Measurements from ENCODE around the gene UBN1. TPM values are rescaled to one million over a fixed set of nuclear protein-coding genes. Genes with fewer than 3 reads are reported as not detected.

Gene UBN1
- total and polyA plus RNA-seq, 10 of the 15 experiments (the other 5 are each of a cell fraction or from before 2014, with no cell fraction given), result 2.1 to 32.5 (median 13.9) TPM

DNA sequence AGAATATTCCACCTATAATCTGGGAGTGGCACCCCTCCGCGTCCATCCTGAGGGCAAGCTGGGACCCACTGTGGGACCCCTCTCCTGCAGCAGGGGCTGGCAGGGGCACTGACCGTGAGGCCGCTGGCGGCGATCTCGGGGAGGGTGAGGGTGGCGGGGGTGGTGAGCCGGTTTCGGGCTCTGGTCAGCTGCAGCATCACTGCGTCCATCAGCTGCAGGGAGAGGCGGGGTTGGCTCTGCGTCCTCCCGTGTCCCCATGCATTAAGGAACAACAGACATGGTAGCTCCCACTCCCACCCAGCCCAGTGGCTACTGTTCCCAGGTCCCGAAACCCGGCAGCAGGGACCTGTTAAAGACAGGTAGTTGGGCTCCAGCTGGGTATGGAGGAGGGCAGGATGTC is 48.8 kb upstream of the UBN1 start:
- Histone ChIP-seq H2AFZ (ENCODE audit: control insufficient read depth, low read depth, low read length) (no peak overlapping the region), H3K4me1 (ENCODE audit: control insufficient read depth, insufficient read depth, low read length) (peaks cover 20% of the 10 kb centered on the region), H3K4me2 (ENCODE audit: control insufficient read depth, insufficient read depth) (no peak overlapping the region), H3K9ac (ENCODE audit: control insufficient read depth, insufficient read depth, low read length) (no peak overlapping the region), H3K36me3 (ENCODE audit: control insufficient read depth in 2 of 2, insufficient read depth in 2 of 2, low read length in 1 of 2) (no peaks in the 10 kb centered on the region), H3K27me3 (replicated peaks in 1 of 2; ENCODE audit: control insufficient read depth in 2 of 2, insufficient read depth in 2 of 2, low read length in 1 of 2) (no peaks in the 10 kb centered on the region), H3K79me2 (ENCODE audit: control insufficient read depth, insufficient read depth, low read length) (no peaks in the 10 kb centered on the region), H4K20me1 (ENCODE audit: control insufficient read depth, insufficient read depth) (no peaks in the 10 kb centered on the region), H3K9me3 (replicated peaks; ENCODE audit: control insufficient read depth, insufficient read depth, low read length) (no peaks in the 10 kb centered on the region), H3K4me3 (no peak overlapping the region), H3K27ac (ENCODE audit: control insufficient read depth, insufficient read depth) (no peak overlapping the region)
- intact Hi-C loops (cut with micrococcal nuclease; ENCODE audit: unreplicated experiment), result no loop called here
- ChIA-PET CTCF (interaction anchor here (1.0 kb wide), 1 partner anchor 105 kb away, joined by 3 read pairs; no protein-coding TSS in a partner anchor), SMC1A (ENCODE audit: uncharacterized antibody, unreplicated experiment) (no interaction called here), POLR2A (no interaction called here), RAD21 (ENCODE audit: unreplicated experiment) (no interaction called here)
- WGBS (ENCODE audit: insufficient coverage, insufficient replicate concordance, low lambda C conversion rate, missing lambda C conversion rate), result 72% methylated on average over 16 of the region's 16 CpGs
- FAIRE-seq, result no peak
- no peak for DNase-seq (ENCODE audit: low read depth, low spot score)
- ATAC-seq, result no peak
- in situ Hi-C loops (cut with MboI), result no loop called here
- BruUV-seq (replicated peaks), result no TSS peak
- TF ChIP-seq FOS (IDR thresholded peaks at IDR 0.05; ENCODE audit: borderline replicate concordance, extremely low read depth, insufficient read length) (no peak), RB1 (IDR thresholded peaks at IDR 0.05; ENCODE audit: borderline replicate concordance) (no peak), CHD4 (IDR thresholded peaks at IDR 0.05) (no peak), PRDM15 (CRISPR knock-in tag; IDR thresholded peaks at IDR 0.05) (no peak), NR2F1 (conservative IDR thresholded peaks at IDR 0.05) (no peak), NR2C2 (IDR thresholded peaks at IDR 0.05; ENCODE audit: borderline replicate concordance, control insufficient read depth, insufficient read length, low read depth) (no peak), SKIL (IDR thresholded peaks at IDR 0.05; ENCODE audit: low read depth, poor library complexity, severe bottlenecking) (no peak), DPF2 (IDR thresholded peaks at IDR 0.05) (no peak), NR2C1 (IDR thresholded peaks at IDR 0.05) (no peak), RFX5 (IDR thresholded peaks at IDR 0.05; ENCODE audit: low read depth, low read length) (no peak), RELA (IDR thresholded peaks at IDR 0.05; ENCODE audit: borderline replicate concordance, partially characterized antibody) (no peak), RUNX3 (IDR thresholded peaks at IDR 0.05; ENCODE audit: low read length) (no peak), ZNF24 (IDR thresholded peaks at IDR 0.05) (no peak), TBL1XR1 (IDR thresholded peaks at IDR 0.05; ENCODE audit: low read depth, low read length) (no peak)
- TF ChIP-seq, protein P1, sequence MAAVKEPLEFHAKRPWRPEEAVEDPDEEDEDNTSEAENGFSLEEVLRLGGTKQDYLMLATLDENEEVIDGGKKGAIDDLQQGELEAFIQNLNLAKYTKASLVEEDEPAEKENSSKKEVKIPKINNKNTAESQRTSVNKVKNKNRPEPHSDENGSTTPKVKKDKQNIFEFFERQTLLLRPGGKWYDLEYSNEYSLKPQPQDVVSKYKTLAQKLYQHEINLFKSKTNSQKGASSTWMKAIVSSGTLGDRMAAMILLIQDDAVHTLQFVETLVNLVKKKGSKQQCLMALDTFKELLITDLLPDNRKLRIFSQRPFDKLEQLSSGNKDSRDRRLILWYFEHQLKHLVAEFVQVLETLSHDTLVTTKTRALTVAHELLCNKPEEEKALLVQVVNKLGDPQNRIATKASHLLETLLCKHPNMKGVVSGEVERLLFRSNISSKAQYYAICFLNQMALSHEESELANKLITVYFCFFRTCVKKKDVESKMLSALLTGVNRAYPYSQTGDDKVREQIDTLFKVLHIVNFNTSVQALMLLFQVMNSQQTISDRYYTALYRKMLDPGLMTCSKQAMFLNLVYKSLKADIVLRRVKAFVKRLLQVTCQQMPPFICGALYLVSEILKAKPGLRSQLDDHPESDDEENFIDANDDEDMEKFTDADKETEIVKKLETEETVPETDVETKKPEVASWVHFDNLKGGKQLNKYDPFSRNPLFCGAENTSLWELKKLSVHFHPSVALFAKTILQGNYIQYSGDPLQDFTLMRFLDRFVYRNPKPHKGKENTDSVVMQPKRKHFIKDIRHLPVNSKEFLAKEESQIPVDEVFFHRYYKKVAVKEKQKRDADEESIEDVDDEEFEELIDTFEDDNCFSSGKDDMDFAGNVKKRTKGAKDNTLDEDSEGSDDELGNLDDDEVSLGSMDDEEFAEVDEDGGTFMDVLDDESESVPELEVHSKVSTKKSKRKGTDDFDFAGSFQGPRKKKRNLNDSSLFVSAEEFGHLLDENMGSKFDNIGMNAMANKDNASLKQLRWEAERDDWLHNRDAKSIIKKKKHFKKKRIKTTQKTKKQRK (IDR thresholded peaks at IDR 0.05; ENCODE audit: low read depth, low read length), result no peak
